Measurements from ENCODE around the gene CAPG. TPM values are rescaled to one million over a fixed set of nuclear protein-coding genes. Genes with fewer than 3 reads are reported as not detected.

Gene CAPG
- total and polyA plus RNA-seq, 2 of the 4 experiments (the other 2 are of a cell fraction) = 79.9 to 98.3 TPM

GRCh38 chr2:85428343-85428881 is 18.2 kb upstream of the CAPG start:
- Histone ChIP-seq H3K79me1 (ENCODE audit: low read depth in 1 of 2, low read length in 2 of 2) (no peaks in the 10 kb centered on the region), H4K8ac (ENCODE audit: low read depth in 2 of 2, low read length in 2 of 2) (no peak overlapping the region), H3K9me1 (ENCODE audit: insufficient read depth, low read length) (peaks cover 3% of the 10 kb centered on the region; the same call in 1 of the 2 replicates), H3K27ac (ENCODE audit: insufficient read depth, low read length) (no peak overlapping the region), H4K5ac (ENCODE audit: low read depth, low read length) (no peak overlapping the region), H2AFZ (replicated peaks; ENCODE audit: low read length, poor library complexity) (no peak overlapping the region), H3K4ac (ENCODE audit: low read depth, low read length) (no peak overlapping the region), H3K36me3 (ENCODE audit: control insufficient read depth, insufficient read depth, low read length) (no peaks in the 10 kb centered on the region), H2AK5ac (ENCODE audit: low read depth, low read length) (no peak overlapping the region), H2BK20ac (ENCODE audit: low read depth, low read length) (no peak overlapping the region), H4K20me1 (ENCODE audit: insufficient read depth, low read length) (no peaks in the 10 kb centered on the region), H3K4me2 (ENCODE audit: low read depth, low read length) (no peak overlapping the region), H3K18ac (ENCODE audit: low read depth, low read length) (no peak overlapping the region), H3K4me1 (ENCODE audit: control insufficient read depth, insufficient read depth, low read length) (peaks cover 11% of the 10 kb centered on the region), H3K27me3 (ENCODE audit: control insufficient read depth, insufficient read depth, low read length) (no peaks in the 10 kb centered on the region), H3K56ac (ENCODE audit: extremely low read depth, insufficient read depth, low read length) (no peak overlapping the region), H2BK5ac (ENCODE audit: low read depth, low read length, poor library complexity, severe bottlenecking) (no peak overlapping the region), H3K14ac (replicated peaks; ENCODE audit: low read depth, low read length) (no peak overlapping the region), H3K9me3 (ENCODE audit: control insufficient read depth, insufficient read depth, low read length) (no peaks in the 10 kb centered on the region), H2AK9ac (replicated peaks; ENCODE audit: low read depth, low read length, poor library complexity) (no peak overlapping the region), H4K91ac (ENCODE audit: insufficient read depth, low read depth, low read length) (no peak overlapping the region), H2BK120ac (ENCODE audit: low read depth, low read length) (no peak overlapping the region), H3K9ac (ENCODE audit: low read depth, low read length) (no peak overlapping the region), H3K4me3 (ENCODE audit: insufficient read depth, low read depth, low read length) (no peak overlapping the region), H3K23ac (ENCODE audit: low read depth, low read length) (no peak overlapping the region), H2BK15ac (ENCODE audit: low read depth, low read length) (no peak overlapping the region)
- DNase-seq (no peak), ATAC-seq (ENCODE audit: low read depth) (no peak)
- TF ChIP-seq SMC3 (IDR thresholded peaks at IDR 0.05; ENCODE audit: low read depth, low read length) (no peak), MAZ (IDR thresholded peaks at IDR 0.05; ENCODE audit: borderline replicate concordance, low read depth, low read length) (no peak), CTCF (conservative IDR thresholded peaks at IDR 0.05; ENCODE audit: low read depth, low read length) (no peak), RAD21 (IDR thresholded peaks at IDR 0.05; ENCODE audit: low read length) (no peak), ELK1 (IDR thresholded peaks at IDR 0.05; ENCODE audit: borderline replicate concordance, low read depth, low read length) (no peak), RFX5 (IDR thresholded peaks at IDR 0.05; ENCODE audit: low read depth, low read length) (no peak), FOS (IDR thresholded peaks at IDR 0.05; ENCODE audit: low read depth, low read length) (no peak)
- dilution Hi-C loops (cut with HindIII; ENCODE audit: low sequenced_read_pairs, unreplicated experiment) = no loop called here
- ChIA-PET CTCF (interaction anchor here (2.5 kb wide), 1 partner anchor 111 kb away, joined by 7 read pairs; the partner anchor contains the start of gene MAT2A), POLR2A (ENCODE audit: unreplicated experiment) (interaction anchor here (1.1 to 2.7 kb wide), 2 partner anchors 10 to 111 kb away, joined by 7 to 17 read pairs; partner anchors contain the start of gene MAT2A)
- in situ Hi-C loops (cut with MboI; ENCODE audit: low sequenced_read_pairs) = no loop called here
- BruUV-seq (replicated peaks) = no TSS peak
- WGBS, 2 experiments (ENCODE audit: extremely low coverage in 2 of 2, insufficient read length in 1 of 2) = 85% methylated on average over 5 of the region's 7 CpGs; no CpG with 5 or more reads in 1 of the 2 experiments
- intact Hi-C loops (cut with micrococcal nuclease) = no loop called here

Measured in IMR-90 (cell line).